ENCODE data around the gene NFATC4.

The NFATC4 gene

GRCh38 chr14:24389226-24389848, 21.4 kb downstream of the NFATC4 start:
- DNase-seq (ENCODE audit: low read depth): no peak

GRCh38 chr14:24390701-24391468, 22.9 kb downstream of the NFATC4 start:
- no peak for DNase-seq (ENCODE audit: low read depth)

- no peak for DNase-seq (ENCODE audit: low read depth)
These were observed 24.5 kb downstream of the NFATC4 start for GRCh38 chr14:24392325-24393091.

GRCh38 chr14:24394275-24394674, 26.3 kb downstream of the NFATC4 start:
- DNase-seq (ENCODE audit: low read depth): no peak

GRCh38 chr14:24395609-24396582, 27.9 kb downstream of the NFATC4 start:
- DNase-seq (ENCODE audit: low read depth): no peak

- DNase-seq (ENCODE audit: low read depth): no peak
These were observed 29.8 kb downstream of the NFATC4 start for GRCh38 chr14:24397639-24398292.

GRCh38 chr14:24398293-24398652, 30.3 kb downstream of the NFATC4 start:
- no peak for DNase-seq (ENCODE audit: low read depth)

GRCh38 chr14:24398653-24399446, 30.9 kb downstream of the NFATC4 start, which contains the start of gene NYNRIN:
NYNRIN (plus strand) TSS chr14:24399003; CDS start chr14:24399247, 244 bp downstream.
- peak; percentile 23 for DNase-seq (ENCODE audit: low read depth)

- DNase-seq (ENCODE audit: low read depth): no peak
These were observed 31.5 kb downstream of the NFATC4 start for GRCh38 chr14:24399447-24399822.

GRCh38 chr14:24399999-24400718, 32.2 kb downstream of the NFATC4 start:
- DNase-seq (ENCODE audit: low read depth): no peak

- DNase-seq (ENCODE audit: low read depth): no peak
These were observed 34.1 kb downstream of the NFATC4 start for GRCh38 chr14:24401810-24402702.

- DNase-seq (ENCODE audit: low read depth): no peak
These were observed 35.5 kb downstream of the NFATC4 start for GRCh38 chr14:24403294-24403998.

GRCh38 chr14:24404814-24405213, 36.8 kb downstream of the NFATC4 start:
- no peak for DNase-seq (ENCODE audit: low read depth)

GRCh38 chr14:24406416-24406815, 38.4 kb downstream of the NFATC4 start:
- DNase-seq (ENCODE audit: low read depth): no peak

GRCh38 chr14:24407608-24408325, 39.8 kb downstream of the NFATC4 start:
- DNase-seq (ENCODE audit: low read depth): no peak

- DNase-seq (ENCODE audit: low read depth): no peak
These were observed 40.8 kb downstream of the NFATC4 start for GRCh38 chr14:24408764-24409163.

GRCh38 chr14:24409192-24409591, 41.2 kb downstream of the NFATC4 start:
- no peak for DNase-seq (ENCODE audit: low read depth)
